ENCODE measurements around the gene ROS1. TPM values are rescaled to one million over a fixed set of nuclear protein-coding genes. Genes with fewer than 3 reads are reported as not detected.
"Not testable (repeated sequence)": the region's sequence is repeated elsewhere in the genome, so short reads cannot be mapped to it uniquely, and the experiment has no call there.

Gene ROS1
- total RNA-seq, 1 experiment from 2014 or later, result 0.06 TPM

DNA sequence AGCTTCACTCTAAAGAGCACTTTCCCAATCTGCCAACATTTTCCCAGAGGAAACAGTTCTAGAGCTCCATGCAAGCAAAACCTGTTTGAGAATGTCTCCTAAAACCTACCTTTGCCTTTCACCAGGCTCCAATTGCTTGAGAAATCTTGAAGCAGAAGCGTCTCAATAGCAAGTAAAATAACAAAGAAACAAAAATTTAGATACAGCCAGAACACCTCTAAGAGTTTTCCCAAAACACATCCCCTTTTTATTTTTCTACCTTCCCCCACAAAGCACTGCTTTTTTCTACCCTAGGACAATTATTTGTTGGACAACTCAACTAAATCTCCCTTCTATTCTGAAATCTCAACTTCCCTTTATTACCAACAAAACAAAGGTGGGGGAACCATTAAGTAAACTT, 156.8 kb downstream of the ROS1 start:
- DNase-seq (ENCODE audit: low read depth), result no peak

GRCh38 chr6:117267766-117268534, 157.8 kb downstream of the ROS1 start:
- DNase-seq (ENCODE audit: low read depth), result no peak

DNA sequence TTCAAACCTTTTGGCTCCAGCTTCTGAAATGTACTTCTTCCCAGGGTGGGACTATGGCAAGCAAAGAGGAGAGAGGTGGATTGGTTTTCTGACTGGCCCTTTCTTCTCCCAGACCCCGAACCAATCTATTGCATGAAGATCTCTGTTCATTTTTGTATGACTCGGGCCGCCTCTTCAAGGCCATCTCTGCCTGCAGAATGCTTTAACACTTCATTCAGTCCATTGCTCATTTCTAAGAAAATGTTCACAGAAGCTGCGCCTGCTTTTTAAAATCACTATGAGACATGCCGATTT, 158.7 kb downstream of the ROS1 start:
- DNase-seq (ENCODE audit: low read depth), result no peak

- DNase-seq (ENCODE audit: low read depth), result no peak
These were observed 159.3 kb downstream of the ROS1 start for GRCh38 chr6:117266257-117267053.

DNA sequence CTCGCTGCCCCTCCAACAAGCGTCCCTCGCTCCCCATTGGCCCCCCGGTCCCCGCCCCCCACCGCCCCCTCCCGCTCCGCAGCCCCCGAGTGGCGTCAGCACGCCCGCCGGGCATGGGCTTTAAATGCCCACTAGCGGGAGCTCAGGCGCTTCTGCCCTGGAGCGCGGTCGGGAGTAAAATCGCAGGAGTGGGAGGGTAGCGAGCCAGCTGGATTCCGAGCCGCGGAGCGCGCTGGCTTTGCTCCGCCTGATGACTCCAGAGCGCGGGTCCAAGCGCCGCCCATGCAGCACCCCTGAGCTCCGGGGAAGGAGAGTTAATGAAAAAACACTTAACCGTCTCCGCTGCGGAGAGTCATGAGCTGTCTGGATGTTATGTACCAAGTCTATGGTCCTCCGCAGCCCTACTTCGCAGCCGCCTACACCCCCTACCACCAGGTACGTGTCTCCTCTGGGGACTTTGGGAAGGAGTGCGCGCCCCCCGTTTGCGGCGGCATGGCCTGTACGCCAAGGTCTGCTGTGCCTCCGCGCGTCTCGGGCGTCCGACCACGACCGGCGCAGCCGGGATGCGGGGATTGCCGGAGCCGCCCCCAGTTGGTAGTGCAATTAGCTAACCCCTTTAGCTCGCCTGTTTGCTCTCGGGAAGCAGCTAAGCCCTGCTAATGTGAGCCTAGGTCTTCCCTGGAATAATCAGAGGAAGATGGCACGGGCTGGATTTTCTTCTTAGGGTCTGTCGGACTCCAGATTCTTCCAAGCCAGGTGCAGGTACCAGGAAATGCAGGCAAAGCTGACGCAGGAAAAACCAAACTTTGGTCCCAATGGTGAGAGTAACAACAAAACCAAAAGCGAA, 160.1 kb downstream of the ROS1 start, which contains the start of gene VGLL2:
Gene VGLL2, plus strand, starts transcription at position 149 of the 847 bp plus-strand sequence. Its CDS starts 206 bp downstream, at position 355.
- peak; percentile 45 for DNase-seq (ENCODE audit: low read depth)

DNA sequence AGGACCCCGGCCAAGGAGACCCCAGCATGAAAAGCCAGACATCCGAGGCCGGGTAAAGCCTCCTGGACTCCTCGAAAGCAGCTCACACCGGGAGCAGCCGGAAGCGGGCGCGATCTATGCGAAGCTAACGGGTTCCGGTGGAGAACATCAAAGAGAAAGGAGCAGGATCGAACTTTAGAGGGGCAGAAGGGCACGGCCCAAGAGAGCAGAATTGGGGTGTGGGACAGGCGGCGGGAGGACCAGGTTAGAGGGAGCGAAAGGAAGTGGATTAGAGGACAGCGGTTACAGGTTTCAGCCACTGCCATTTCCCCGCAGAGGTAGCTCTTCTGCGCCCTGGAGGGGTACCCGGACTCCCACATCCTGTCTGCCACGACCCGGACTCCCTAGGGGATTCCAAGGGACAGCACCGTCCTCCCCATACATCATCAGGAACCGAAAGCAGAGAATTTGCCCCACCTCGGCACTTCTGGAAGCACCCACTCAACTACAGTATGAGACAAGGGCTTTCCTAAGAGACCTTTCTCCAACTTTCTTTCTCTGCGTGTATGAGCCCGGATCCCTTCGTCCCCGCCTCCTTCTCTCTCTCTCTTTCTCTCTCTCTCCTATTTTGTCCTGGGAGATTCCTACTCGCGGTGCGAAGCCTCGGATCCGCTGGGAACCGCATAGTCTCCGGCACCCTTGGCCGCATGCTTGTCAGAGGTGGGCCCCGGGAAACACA, 160.9 kb downstream of the ROS1 start:
- no peak for DNase-seq (ENCODE audit: low read depth)

DNA sequence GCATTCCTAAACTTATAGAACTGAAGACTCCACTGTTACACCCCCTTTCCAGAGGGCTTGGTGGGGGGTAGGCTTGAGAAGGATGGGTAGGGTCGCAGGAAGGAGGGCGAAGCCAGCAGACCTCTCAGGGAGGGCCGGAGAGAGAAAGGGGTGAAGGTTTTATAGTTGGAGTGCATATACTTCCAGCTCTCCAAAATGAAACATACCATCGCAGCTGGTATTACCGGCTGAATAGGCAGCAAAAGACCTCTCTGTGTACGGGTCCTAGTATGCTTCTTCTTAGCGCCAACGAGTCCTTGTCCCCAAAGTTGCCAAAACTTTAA, 161.4 kb downstream of the ROS1 start:
- no peak for DNase-seq (ENCODE audit: low read depth)

DNA sequence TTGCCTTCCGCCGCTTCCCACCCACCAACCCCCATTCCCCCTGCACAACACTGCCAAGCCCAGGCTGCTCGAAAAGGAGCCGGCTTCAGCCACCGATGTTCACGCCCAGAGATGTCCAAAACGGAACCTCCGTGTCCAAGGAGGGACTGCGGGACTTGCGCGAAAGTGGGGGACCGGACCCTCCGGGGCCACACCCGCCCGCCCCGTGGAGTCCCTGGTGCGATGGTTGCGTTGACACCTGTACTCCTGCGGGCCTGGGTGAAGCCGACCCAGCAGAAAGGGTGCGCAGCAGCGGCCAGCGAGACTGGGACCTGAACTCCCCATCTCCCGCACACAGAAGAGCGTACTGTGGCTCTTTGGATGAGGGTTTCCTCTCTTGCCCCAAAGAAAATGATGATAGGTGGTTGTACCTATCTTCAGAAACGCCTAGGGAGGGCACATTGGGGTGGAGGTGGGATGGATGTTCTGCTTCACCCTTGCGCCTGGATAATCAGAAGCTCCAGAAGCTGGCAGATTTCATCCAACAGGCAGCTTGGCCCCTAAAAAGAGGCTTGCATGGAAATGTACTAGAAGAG, 162.3 kb downstream of the ROS1 start:
- DNase-seq (ENCODE audit: low read depth), result no peak

DNA sequence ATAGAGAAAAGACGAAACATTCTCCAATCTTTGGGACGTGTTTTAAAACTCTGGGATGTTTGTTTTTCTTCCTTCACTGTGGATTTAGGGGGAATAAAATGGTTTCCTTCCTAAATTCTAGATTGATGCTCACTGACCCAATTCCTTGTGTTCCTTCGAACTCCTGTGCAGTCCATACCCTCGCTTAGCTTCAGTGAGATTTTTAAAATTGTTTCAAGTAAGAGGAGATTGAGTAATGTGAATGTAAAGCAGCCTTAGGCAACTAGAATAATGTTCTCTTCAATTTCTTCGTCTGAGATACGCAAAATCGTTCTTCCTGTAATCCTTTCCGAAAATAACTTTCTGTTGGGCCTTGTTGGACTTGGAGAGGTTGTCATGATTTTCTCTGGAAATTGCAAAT, 162.9 kb downstream of the ROS1 start:
- no peak for DNase-seq (ENCODE audit: low read depth)

GRCh38 chr6:117253785-117254184, 172.0 kb downstream of the ROS1 start:
- no peak for DNase-seq (ENCODE audit: low read depth)

- DNase-seq (ENCODE audit: low read depth), result not testable (repeated sequence)
These were observed 180.8 kb downstream of the ROS1 start for GRCh38 chr6:117244979-117245378.

GRCh38 chr6:117244571-117244970, 181.2 kb downstream of the ROS1 start:
- DNase-seq (ENCODE audit: low read depth), result not testable (repeated sequence)

Small RNAs within 50 kb of the gene (small RNA-seq; reads per million reads assigned to genes)
- gene RN7SKP18 (not detected), gene RNU6-253P (not detected)

Other genes with a start within 250 kb of the ROS1 start
- not detected in 2 replicates for gene VGLL2, start 160.4 kb downstream of the ROS1 start, total RNA-seq (2014; rRNA removed; shearing (Covaris generic))
- 29.5 and 30.7 TPM in 2 replicates for gene DCBLD1, start 56.7 kb upstream of the ROS1 start, total RNA-seq (2014; rRNA removed; shearing (Covaris generic))
- 16.7 and 19.0 TPM in 2 replicates for gene GOPC, start 176.6 kb upstream of the ROS1 start, total RNA-seq (2014; rRNA removed; shearing (Covaris generic))
- gene NUS1, start 249.5 kb upstream of the ROS1 start, total RNA-seq (2014; rRNA removed; shearing (Covaris generic)), result 11.5 and 15.8 TPM in 2 replicates

Measured in HT1080 (cell line).